GM19099 (cell line): Measurements from ENCODE around the gene ENTPD2.

ENCODE experiments used
- POLR2A ChIP-seq: IDR thresholded peaks from 3 replicates; pipeline ENCODE4 v1.6.1; 2011; ENCODE audit warnings: low read depth; ENCODE audit not compliant: insufficient read length; ENCODE audit errors: extremely low read depth

ENTPD2 gene

DNA sequence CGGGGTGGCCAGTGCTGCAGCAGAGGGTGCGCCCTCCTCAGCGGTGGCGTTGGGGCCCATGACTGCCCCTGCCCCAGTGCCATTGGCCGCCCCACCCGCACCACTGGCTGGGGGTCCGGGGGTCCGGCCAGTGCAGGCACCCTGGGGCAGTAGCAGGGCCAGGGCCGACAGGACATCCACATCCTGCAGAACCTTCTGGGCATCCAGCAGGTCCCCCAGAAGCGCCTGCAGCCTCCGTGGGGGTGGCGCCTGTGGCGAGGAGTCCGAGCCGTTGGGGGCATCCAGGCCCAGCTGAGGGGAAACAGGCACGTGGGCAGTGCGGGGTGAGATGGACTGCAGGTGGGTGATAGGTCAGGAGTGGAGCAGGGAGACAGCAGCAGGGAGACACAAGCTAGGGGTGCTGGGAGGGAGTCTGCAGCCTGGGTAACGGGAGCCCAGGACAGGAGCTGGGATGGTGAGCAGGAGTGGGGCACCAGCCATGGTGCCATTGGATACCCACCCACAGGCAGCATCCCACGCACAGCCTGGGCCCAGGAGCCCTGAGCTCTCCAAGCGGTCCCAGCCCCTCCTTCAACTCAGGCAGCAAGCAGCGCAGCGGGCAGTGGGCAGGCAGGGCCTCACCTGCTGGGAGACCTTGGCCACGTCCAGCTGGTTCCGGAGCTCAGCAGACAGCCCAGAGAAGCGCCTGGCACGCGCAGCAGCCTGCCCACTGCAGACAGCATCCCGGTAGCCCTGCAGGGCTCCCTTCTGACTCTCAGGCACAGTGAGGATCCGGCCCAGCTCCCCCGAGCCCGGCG, 32.9 kb downstream of the ENTPD2 start:
- no peak for TF ChIP-seq POLR2A

DNA sequence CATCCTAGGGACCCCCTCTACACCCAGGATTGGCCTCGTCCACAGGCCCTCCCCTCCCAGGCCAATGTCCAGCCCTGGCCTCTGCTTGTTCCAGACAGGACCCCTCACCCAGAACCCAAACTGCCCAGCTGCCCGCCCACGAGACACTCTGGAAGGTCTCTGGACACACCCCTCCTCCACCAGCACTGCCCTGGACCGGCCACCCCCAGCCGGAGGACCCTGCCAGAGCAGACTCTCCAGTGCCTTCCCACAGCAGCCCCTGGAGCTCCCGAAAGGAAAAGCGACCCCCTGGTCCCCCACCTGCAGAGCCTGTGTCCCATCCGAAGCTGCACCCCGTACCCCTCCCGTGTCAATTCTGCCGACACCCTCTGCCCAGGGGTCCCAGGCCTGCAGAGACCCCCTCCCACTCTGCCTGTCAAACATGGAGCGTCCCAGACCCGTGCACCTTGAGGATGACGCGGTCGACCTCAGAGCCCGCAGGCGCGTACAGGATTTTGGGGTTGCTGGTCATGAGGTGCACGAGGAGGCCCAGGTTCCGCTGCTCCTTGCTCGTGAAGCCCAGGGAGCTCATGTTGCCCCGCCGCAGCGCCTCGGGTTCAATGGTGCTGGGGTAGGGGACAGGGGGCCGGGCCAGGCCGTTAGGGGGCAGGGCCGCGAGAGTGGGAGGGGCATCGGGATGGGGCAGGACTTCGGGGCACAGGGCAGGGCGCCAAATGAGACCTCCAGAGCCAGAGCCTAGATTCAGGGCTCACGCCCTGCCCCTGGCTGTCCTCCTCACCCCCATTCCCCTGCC, 33.8 kb downstream of the ENTPD2 start:
- no peak for TF ChIP-seq POLR2A

DNA sequence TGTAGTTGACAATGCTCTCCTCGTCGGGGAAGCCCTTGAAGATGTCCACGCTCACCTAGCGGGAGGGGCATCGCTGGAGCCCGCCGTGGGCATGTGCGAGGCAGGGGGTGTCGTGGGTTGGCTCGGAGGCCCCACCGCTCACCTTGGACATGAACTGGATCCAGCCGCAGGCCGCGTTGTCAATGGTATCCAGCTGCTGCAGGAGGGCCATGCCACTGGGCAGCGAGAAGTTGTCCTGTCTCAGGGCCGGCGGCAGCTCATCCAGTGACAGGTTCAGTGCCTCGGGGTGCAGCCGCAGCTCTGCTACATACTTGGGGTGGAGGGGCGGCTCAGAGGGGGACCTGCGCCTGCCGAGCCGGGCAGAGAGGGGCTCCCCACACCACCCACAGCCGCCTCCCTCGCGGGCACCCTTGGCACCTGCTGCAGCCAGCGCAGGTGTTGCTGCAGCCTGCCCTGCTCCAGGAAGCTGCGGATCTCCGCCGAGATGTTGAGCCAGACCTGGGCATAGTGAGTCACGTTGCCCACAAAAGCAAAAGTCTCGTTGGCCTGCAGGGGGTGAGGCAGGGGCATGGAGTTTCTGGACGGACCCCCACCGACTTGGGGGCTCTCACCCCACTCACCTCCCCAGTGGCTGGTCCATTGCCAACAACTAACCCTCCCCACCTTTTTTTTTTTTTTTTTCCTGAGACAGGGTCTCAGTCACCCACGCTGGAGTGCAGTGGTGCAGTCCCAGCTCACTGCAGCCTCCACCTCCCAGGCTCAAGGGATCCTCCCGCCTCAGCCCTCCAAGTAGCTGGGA, 34.9 kb downstream of the ENTPD2 start:
- no peak for TF ChIP-seq POLR2A

DNA sequence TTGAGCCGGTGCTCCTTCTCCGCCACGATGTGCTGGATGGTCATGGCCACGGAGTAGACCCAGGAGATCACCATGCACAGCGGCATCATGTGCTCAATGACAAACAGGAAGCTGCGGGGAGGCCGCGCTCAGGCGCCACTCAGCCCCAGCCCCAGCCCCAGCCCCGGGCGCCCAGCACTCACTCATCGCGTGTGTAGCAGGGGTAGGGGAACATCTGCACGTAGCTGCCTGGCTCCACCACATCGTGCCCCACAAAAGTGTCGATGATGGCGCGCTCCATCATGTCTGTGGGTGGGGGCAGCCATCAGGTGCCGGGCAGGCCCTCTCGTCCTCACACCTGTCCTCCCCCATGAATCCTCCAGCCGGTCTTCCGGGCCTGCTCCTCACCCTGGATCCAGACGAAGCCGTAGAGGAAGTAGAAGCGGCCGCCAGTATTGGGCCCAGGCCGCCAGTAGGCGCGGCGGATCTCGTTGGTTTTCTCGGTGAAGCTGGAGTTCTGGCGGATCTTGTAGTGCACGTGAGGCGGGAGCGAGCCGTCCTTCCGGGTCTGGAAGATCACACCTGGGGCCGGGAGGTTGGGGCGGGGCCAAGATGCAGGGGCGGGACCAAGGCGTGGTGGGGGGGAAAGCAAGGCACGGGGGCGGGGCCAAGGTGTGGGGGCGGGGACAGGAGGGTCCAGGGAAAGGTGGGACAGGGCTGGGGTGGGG, 35.9 kb downstream of the ENTPD2 start:
- TF ChIP-seq POLR2A = no peak

DNA sequence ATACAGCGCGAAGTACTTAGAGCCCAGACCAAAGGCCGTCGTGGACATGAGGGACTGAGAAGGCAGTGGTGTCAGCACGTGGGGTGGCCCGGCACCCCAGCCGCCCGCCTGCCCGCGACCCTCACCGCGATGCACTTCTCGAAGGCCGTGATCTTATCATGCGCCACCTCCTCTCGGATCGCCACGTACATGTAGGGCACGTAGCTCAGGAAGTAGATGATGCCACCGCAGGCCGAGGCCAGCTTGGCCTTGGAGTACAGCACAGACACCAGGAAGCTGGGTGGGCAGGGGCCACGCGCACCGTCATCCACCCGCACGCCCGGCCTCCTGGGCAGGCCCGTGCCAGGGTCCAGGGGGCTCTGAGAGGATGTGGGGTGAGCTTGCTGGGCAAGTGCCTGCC, 36.8 kb downstream of the ENTPD2 start:
- no peak for TF ChIP-seq POLR2A

DNA sequence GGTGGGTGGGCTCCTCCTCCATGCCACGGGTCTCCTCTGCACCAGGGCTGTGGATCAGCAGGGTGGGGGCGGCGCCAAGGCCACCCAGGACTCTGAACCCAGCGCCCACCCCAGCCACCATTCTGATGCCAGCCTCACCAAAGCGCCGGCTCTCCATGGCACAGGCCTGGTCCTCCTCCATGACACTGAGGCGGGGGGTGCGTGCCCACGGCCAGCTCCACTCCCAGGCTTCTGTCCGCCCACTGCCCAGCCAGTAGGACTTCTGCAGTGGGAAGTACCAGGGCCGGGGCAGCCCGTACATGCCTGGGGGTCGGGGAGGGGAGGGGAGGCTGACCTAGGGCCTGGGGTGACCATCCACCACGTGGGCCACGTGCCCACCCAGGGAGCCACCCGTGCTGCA, 37.4 kb downstream of the ENTPD2 start:
- TF ChIP-seq POLR2A = no peak

DNA sequence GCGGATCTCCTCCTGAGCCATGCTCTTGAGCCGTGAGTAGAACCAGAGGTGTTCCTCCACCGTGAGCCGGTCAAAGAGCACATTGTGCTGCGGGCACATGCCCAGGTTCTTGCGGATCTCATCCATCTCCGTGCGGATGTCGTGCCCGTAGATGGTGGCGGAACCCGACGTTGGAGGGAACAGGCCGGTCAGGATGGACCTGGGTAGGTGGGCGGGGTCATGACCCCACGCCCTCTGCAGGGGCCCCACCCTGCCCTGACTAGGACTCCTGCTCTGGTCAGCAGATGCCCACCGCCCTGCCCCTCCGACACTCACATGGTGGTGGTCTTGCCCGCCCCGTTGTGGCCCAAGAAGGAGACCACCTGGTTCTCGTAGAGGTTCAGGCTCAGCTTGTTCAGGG, 37.9 kb downstream of the ENTPD2 start:
- no peak for TF ChIP-seq POLR2A

DNA sequence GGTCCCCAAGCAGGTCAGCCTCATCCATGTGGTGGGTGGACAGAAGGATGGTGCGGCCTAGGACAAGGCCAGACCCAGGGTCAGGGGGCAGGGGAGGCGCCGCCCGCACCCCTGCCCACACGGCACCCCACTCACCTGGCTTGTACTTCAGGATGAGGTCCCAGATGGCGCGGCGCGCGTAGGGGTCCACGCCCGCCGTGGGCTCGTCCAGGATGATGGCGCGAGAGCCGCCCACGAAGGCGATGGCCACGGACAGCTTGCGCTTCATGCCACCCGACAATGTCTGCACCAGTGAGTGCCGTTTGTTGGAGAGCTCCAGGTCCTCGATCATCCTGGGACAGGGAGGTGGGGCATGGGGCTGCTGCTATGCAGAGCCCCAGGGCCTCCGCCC, 38.3 kb downstream of the ENTPD2 start:
- TF ChIP-seq POLR2A = no peak

DNA sequence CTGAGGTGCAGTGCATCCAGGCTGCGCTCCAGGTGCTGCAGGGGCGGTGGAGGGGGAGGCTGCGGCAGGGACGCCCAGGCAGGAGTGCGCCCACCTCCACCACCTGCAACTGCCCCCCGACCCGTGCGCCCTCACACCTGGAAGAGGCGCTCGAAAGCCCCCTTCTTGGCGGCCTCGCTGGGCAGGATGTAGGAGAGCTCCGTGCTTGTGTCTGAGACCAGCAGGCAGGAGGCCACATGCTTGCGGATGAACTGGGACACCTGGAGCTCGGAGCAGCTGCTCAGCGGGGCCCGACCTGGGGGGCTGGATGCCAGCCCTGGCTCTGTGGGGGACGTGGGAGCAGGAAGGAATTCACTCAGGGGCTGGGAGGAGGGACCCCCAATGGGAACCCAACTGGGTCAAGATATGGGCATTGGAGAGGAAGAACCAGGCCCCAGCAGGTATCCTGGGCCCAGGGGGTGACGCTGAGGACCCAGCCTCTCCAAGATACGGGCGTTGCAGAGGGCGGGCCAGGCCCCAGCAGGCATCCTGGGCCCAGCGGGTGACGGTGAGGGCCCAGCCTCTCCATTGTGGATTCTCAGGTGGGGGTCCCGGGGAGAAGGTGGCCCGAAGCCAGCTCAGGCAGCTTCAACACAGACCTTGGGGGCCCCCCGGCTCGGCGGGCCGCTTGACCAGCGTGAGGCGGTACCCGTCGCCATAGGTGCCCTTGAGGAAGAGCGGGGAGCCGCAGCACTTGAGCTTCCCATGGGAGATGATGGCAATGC, 38.9 kb downstream of the ENTPD2 start:
- no peak for TF ChIP-seq POLR2A

DNA sequence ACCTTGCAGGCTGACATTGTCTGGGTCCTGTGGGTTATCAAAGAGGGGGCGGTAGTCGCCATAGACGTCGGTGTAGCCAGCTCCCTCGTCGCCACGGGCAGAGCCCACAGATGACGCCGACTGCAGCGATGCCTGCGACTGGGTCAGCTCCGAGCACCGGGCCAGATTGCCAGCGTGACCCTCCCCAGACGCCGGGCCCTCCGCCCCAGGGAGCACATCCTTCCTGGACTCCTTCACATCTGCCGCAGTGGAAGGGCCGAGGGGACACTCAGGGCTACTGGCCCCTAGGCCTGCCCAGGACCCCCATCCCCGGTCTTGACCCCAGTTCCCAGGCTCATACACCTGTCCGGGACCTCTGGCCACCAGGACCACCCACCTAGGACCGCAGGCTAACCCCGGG, 39.7 kb downstream of the ENTPD2 start:
- TF ChIP-seq POLR2A = no peak

DNA sequence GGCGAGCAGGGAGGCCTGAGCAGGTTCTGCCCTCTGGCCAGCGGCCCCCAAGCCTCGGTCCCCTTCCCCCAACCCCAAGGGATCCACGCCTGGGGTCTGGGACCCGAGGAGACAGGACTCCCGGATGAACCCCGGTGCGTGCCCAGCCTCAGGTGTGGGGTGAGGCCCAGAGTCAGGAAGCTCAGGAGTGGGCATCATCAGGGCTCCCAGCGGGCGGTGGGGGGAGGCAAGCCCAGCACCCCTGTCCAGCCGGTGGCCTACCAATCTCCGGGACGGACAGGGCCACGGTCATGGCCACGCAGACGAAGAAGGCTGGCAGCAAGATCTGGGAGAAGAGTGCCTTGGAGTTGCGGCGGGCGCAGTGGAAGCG, 40.3 kb downstream of the ENTPD2 start:
- no peak for TF ChIP-seq POLR2A

DNA sequence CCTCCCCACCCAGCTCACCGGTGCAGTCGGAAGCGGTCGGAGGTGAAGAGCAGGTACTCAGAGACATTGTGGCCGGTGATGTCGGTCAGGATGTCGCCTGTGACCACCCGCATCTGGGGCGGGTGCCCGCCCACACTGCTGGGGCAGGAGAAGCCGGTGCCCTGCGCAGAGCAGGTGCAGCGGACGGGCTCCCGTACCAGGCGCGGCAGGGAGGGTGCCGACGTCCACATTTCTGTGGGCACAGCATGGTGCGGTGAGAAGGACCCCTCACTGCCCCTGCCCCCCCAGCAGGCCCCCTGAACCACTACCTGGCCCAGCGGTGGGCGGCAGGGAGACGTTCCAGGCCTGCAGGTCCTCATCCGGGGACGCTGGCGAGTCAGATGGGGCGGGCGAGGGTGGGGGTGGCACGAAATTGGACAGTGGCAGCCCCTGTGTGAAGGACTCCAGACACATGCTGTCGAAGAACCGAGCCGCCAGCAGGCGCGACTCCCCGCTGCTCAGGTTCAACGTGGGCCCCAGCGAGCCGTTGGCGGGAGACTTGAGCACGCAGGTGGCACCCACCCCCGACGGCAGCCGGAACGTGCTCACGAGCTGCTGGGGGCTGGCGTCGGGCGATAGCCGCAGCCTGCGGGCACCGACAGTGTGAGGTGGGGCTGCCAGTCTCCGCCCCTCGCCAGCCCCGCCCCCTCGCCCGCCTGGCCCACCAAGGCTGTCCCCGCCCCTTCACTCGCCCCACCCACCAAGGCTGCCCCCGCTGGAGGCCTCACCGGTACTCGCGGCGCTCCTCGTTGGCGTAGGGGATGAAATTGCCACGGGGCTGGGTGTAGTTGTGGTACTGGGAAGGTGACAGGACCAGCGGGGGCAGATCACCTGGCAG, 40.9 kb downstream of the ENTPD2 start:
- TF ChIP-seq POLR2A = no peak
